Activated CD8-positive, alpha-beta memory T cell treated with anti-CD3 and anti-CD28 coated beads for 48 hours (primary cell): ENCODE measurements around the gene MPPED1.

ENCODE experiments used
- DNase-seq, 3 experiments: peaks; one replicate each; pipeline ENCODE4 v3.0.0-alpha.2; 2020; ENCODE audit warnings: low read depth in 2 of 3, low spot score in 2 of 3

MPPED1 gene

GRCh38 chr22:43474161-43475101 is 62.6 kb downstream of the MPPED1 start:
- no peak for DNase-seq

DNA sequence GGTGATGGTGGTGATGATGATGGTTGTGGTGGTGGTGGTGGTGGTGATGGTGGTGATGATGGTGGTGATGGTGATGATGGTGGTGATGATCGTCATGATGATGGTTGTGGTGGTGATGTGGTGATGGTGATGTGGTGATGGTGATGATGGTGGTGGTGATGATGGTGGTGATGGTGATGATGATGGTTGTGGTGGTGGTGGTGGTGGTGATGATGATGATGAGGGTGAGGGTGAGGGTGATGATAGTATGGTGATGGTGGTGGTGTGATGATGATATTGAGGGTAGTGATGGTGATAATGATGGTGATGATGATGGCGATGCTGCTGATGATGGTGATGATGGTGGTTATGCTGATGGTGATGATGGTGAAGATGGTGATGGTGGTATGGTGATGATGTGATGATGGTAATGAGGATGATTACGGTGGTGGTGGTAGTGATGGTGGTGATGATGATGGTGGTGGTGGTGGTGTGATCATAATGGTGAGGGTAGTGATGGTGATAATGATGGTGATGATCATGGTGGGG is 63.8 kb downstream of the MPPED1 start:
- no peak for DNase-seq

- no peak for DNase-seq
Observed at GRCh38 chr22:43476341-43476740, 64.5 kb downstream of the MPPED1 start.

DNA sequence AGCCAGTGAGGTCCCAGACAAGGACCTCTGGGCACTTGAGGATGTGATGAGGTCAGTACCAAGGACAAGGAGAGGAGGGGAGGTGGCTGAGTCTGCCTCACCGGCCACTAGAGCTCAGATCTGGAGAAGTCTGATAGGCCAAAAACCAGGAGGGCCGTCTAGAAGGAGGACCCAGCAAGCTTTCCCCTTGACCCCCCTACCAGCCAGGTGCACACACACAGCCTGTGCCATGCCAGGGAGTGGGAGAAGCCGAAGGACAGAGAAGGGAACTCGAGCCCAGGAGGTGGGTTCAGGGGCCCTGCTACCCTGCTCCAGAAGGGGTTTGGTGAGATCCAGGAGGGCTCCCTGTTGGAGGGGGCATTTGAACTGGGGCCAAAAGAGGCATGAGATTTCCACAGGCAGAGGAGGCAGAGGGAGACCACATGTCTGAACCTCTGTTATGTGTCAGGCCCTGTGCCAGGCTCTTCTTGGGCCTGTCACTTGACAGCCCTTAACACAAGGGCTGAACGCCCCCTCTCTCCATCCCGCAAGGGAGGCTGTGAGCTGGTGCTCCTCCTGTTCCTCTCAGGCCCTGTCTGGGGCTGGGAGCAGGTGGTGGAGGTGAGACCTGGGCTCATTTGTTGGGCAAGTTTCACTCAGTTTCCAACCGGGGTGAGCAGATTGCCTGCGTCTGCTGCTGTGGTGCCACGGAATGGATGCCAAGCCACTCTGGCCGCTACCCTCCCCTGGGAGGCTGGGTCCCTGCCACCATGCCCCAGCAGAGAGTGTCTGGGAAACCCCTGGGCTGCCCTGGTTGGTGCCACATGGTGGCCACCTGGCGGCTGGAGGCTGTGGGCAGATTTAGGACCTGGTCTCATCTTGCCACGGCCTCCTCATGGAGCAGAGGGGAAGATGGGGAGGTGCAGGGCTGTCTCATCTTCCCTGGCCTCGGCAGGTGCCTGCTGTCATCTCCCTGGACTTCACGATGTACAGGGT is 65.2 kb downstream of the MPPED1 start:
- DNase-seq, result no peak

- DNase-seq, result no peak
Observed at GRCh38 chr22:43477966-43478365, 66.2 kb downstream of the MPPED1 start.

- DNase-seq, result no peak
Observed at GRCh38 chr22:43478621-43479300, 66.9 kb downstream of the MPPED1 start.

DNA sequence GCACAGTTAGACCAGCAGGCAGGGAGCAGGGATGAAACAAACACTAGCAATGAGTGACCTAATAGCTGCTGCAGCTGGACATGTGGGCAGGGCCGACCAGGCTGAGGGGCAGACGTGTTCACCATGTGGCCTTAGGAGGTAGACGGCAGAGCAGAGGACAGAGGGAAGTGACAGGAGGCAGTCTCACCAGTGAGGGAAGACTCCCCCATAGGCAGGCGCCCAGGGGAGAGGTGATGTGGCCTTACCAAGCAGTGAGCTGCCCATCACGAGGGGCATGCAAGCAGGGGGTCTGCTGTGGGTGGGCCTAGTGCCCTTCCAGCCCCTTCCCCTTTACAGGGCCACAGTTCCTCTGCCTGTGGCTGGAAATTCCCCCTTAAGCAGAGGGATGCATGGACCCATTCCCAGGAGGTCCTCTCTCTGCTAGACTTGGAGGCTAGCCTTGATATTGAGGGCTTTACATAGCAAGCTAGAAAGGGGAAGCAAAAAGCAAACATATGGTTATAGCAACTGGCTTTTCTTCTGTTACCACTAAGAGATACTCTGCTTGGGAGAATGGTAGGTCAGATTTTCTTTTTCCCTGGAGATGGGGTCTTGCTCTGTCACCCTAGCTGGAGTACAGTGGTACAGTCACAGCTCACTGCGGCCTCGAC is 67.6 kb downstream of the MPPED1 start:
- DNase-seq, result no peak

GRCh38 chr22:43479962-43480361 is 68.1 kb downstream of the MPPED1 start:
- no peak for DNase-seq

GRCh38 chr22:43481568-43482317 is 69.9 kb downstream of the MPPED1 start:
- DNase-seq, result no peak

- no peak for DNase-seq
Observed at GRCh38 chr22:43482318-43482625, 70.5 kb downstream of the MPPED1 start.

- DNase-seq, result no peak
Observed at GRCh38 chr22:43483266-43483665, 71.5 kb downstream of the MPPED1 start.

DNA sequence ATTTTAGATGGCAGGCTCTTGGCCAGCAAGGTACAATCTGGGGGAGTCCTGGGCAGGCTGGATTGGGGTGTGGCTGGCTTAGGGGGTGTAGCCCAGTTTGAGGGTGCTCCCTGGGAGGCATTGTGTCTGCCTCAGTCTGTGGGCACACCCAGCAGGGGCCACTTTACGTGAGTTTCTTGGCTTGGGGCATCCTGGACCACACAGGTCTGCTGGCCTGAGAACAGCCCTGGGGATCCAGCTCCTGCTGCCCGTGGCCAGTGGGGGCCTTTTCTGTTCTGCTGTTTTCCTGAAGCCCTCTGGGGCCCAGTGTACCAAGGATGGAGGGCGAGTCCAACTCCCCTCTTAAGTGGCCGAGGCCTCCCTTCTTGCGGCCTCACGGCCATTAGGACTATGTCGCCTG is 71.9 kb downstream of the MPPED1 start:
- no peak for DNase-seq

- DNase-seq, result no peak
Observed at GRCh38 chr22:43484227-43484626, 72.4 kb downstream of the MPPED1 start.

GRCh38 chr22:43485502-43486089 is 73.8 kb downstream of the MPPED1 start:
- DNase-seq, result no peak

- no peak for DNase-seq
Observed at GRCh38 chr22:43487311-43488030, 75.7 kb downstream of the MPPED1 start.

GRCh38 chr22:43488031-43488866 is 76.4 kb downstream of the MPPED1 start:
- DNase-seq, result no peak

- no peak for DNase-seq
Observed at GRCh38 chr22:43488937-43489336, 77.1 kb downstream of the MPPED1 start.

GRCh38 chr22:43490311-43490710 is 78.5 kb downstream of the MPPED1 start:
- DNase-seq, result no peak
